Neural cell (in vitro differentiated cells): ENCODE data around the gene UPF1. TPM values are rescaled to one million over a fixed set of nuclear protein-coding genes. Genes with fewer than 3 reads are reported as not detected.

ENCODE experiments used
- H2AFZ ChIP-seq: fragments of 200-600, 300-800 bp; sonication (generic), shearing (Covaris generic); 2 replicates; pipeline ENCODE4 v1.6.0; 2014; ENCODE audit warnings: low read depth, mild to moderate bottlenecking, antibody characterized with exemption, low read length, moderate library complexity
- H3F3A ChIP-seq: fragments of 200-600 bp; shearing (Covaris generic); 2 replicates; pipeline ENCODE4 v1.6.1; 2016; ENCODE audit warnings: mild to moderate bottlenecking, moderate library complexity, mixed read lengths, antibody characterized with exemption, low read length; ENCODE audit not compliant: insufficient read depth, poor library complexity, severe bottlenecking
- H3K27ac ChIP-seq: fragments of 200-600, 300-800 bp; sonication (generic), shearing (Covaris generic); 2 replicates; pipeline ENCODE4 v1.5.1; 2014; ENCODE audit warnings: mild to moderate bottlenecking, low read length, moderate library complexity
- H3K27me3 ChIP-seq: fragments of 300-800, 200-600 bp; sonication (generic), shearing (Covaris generic); 2 replicates; pipeline ENCODE4 v1.6.0; 2014; ENCODE audit warnings: mild to moderate bottlenecking, low read depth, low read length, moderate library complexity; ENCODE audit not compliant: insufficient read depth
- H3K36me3 ChIP-seq: fragments of 300-800, 200-600 bp; sonication (generic), shearing (Covaris generic); 2 replicates; pipeline ENCODE4 v1.5.1; 2014; ENCODE audit warnings: mild to moderate bottlenecking, antibody characterized with exemption, low read length, moderate library complexity; ENCODE audit not compliant: insufficient read depth
- H3K4me2 ChIP-seq: fragments of 300-800, 200-600 bp; sonication (generic), shearing (Covaris generic); 2 replicates; pipeline ENCODE4 v1.6.0; 2014; ENCODE audit warnings: mild to moderate bottlenecking, low read length
- H3K4me3 ChIP-seq: fragments of 300-800, 200-600 bp; sonication (generic), shearing (Covaris generic); 2 replicates; pipeline ENCODE4 v1.5.1; 2014; ENCODE audit warnings: mild to moderate bottlenecking, low read length, moderate library complexity
- H3K79me2 ChIP-seq: fragments of 200-600 bp; shearing (Covaris generic); replicated peaks from 2 replicates; pipeline ENCODE4 v1.6.0; 2014; ENCODE audit warnings: mild to moderate bottlenecking, low read length, moderate library complexity; ENCODE audit not compliant: insufficient read depth
- H3K9ac ChIP-seq: fragments of 300-800, 200-600 bp; sonication (generic), shearing (Covaris generic); 2 replicates; pipeline ENCODE4 v1.6.1; 2016; ENCODE audit warnings: mild to moderate bottlenecking, low read length, mixed read lengths
- H3K9me2 ChIP-seq: fragments of 200-600 bp; shearing (Covaris generic); 2 replicates; pipeline ENCODE4 v1.6.1; 2016; ENCODE audit warnings: mild to moderate bottlenecking, low read length, mixed read lengths; ENCODE audit not compliant: insufficient read depth
- H3K9me3 ChIP-seq: fragments of 200-600, 300-800 bp; sonication (generic), shearing (Covaris generic); 2 replicates; pipeline ENCODE4 v1.6.1; 2016; ENCODE audit warnings: mild to moderate bottlenecking, mixed run types, low read length, moderate library complexity, mixed read lengths
- H4K20me1 ChIP-seq: fragments of 200-600 bp; shearing (Covaris generic); 2 replicates; pipeline ENCODE4 v1.6.1; 2016; ENCODE audit warnings: mild to moderate bottlenecking, mixed run types; ENCODE audit not compliant: insufficient read depth
- EP300 ChIP-seq: fragments of 450-650 bp; conservative IDR thresholded peaks from 2 replicates; pipeline ENCODE4 v1.6.1; 2014; ENCODE audit warnings: antibody characterized with exemption, mild to moderate bottlenecking, moderate library complexity; ENCODE audit not compliant: poor library complexity, severe bottlenecking
- EZH2 ChIP-seq: fragments of 200-600, 300-800 bp; shearing (Covaris generic), sonication (generic); IDR thresholded peaks from 2 replicates; pipeline ENCODE4 v1.6.1; 2014; ENCODE audit warnings: antibody characterized with exemption, low read length, borderline replicate concordance, mild to moderate bottlenecking; ENCODE audit not compliant: insufficient read depth, poor library complexity, severe bottlenecking
- MXI1 ChIP-seq: fragments of 450-650 bp; conservative IDR thresholded peaks from 2 replicates; pipeline ENCODE4 v1.6.1; 2014; ENCODE audit warnings: antibody characterized with exemption, mild to moderate bottlenecking; ENCODE audit not compliant: poor library complexity, severe bottlenecking
- POLR2AphosphoS5 ChIP-seq: IDR thresholded peaks from 2 replicates; pipeline ENCODE4 v1.6.1; 2012
- RAD21 ChIP-seq: fragments of 450-650 bp; conservative IDR thresholded peaks from 2 replicates; pipeline ENCODE4 v1.6.1; 2014; ENCODE audit warnings: antibody characterized with exemption, mild to moderate bottlenecking, moderate library complexity
- SMC3 ChIP-seq: fragments of 450-650 bp; conservative IDR thresholded peaks from 2 replicates; pipeline ENCODE4 v1.6.1; 2014; ENCODE audit warnings: antibody characterized with exemption, mild to moderate bottlenecking, moderate library complexity; ENCODE audit not compliant: poor library complexity
- TAF1 ChIP-seq: IDR thresholded peaks from 2 replicates; pipeline ENCODE4 v1.6.1; 2012; ENCODE audit warnings: low read depth
- polyA plus RNA-seq: library from polyadenylated mRNA; depleted of rRNA; stranded (reverse); fragments of >200 nt; gene quantifications from 2 replicates; pipeline ENCODE4 v1.2.3, GENCODE V29; 2014
- TF ChIP-seq, protein P1 (sequence below): fragments of 450-650 bp; IDR thresholded peaks from 2 replicates; pipeline ENCODE4 v1.5.1; 2014; ENCODE audit warnings: antibody characterized with exemption, mild to moderate bottlenecking, moderate library complexity; ENCODE audit not compliant: poor library complexity, severe bottlenecking
- TF ChIP-seq, protein P2 (sequence below): IDR thresholded peaks from 2 replicates; pipeline ENCODE4 v1.6.1; 2012; ENCODE audit warnings: borderline replicate concordance

Gene UPF1
- polyA plus RNA-seq, 1 donor from 2014 or later: 39.3 TPM

DNA sequence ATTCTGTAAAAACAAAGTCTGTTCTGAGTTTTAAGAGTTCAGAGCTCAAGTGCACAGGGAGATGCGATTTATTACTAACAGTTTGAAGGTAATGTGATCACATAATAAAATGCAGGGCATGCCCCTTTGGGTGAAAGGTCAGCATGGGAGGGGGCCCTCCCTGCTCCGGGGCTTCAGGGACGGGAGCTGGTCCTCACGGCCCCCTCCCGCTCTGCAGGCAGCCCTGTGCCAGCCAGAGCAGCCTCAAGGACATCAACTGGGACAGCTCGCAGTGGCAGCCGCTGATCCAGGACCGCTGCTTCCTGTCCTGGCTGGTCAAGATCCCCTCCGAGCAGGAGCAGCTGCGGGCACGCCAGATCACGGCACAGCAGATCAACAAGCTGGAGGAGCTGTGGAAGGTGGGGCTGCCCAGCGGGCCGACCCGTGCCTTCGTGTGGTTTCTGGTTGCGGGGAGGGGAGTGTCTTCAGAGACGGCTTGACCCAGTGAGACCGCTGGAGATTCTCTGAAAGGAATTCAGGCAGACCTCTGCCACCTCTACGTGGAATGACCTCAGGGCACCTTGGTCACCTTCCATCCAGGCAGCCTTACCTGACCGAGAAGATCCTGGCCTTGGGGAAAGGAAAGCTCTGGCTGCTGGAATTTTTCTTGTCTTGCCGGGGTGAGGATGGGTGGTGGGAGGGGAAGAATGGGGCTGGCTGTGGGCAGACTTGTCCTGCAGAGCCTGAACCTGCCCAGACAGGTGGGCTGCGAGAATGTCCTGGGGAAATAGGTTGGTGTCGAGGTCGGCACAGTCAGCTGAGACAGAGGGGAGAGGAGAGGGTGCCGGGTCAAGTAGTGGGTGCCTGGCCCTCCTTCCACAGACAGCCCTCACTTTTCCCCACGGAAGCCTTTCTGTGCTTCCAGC lies 19.0 kb downstream of the UPF1 start:
- H3K9me3 ChIP-seq: no peaks in the 10 kb centered on the region
- H3K4me2 ChIP-seq: no peak overlapping the region
- H3K36me3 ChIP-seq: no peaks in the 10 kb centered on the region
- no peak for TF ChIP-seq EP300
- TF ChIP-seq, protein P1, sequence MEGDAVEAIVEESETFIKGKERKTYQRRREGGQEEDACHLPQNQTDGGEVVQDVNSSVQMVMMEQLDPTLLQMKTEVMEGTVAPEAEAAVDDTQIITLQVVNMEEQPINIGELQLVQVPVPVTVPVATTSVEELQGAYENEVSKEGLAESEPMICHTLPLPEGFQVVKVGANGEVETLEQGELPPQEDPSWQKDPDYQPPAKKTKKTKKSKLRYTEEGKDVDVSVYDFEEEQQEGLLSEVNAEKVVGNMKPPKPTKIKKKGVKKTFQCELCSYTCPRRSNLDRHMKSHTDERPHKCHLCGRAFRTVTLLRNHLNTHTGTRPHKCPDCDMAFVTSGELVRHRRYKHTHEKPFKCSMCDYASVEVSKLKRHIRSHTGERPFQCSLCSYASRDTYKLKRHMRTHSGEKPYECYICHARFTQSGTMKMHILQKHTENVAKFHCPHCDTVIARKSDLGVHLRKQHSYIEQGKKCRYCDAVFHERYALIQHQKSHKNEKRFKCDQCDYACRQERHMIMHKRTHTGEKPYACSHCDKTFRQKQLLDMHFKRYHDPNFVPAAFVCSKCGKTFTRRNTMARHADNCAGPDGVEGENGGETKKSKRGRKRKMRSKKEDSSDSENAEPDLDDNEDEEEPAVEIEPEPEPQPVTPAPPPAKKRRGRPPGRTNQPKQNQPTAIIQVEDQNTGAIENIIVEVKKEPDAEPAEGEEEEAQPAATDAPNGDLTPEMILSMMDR: no peak
- no peak for TF ChIP-seq RAD21
- no peak for TF ChIP-seq EZH2
- no peak overlapping the region for H3K9ac ChIP-seq
- no peak overlapping the region for H3K4me3 ChIP-seq
- H2AFZ ChIP-seq: no peak overlapping the region
- no peaks in the 10 kb centered on the region for H3K9me2 ChIP-seq
- H3K27ac ChIP-seq: no peak overlapping the region
- H4K20me1 ChIP-seq: peaks cover 3% of the 10 kb centered on the region
- H3K27me3 ChIP-seq: no peaks in the 10 kb centered on the region
- H3F3A ChIP-seq: no peaks in the 10 kb centered on the region
- H3K79me2 ChIP-seq: peaks cover 10% of the 10 kb centered on the region

DNA sequence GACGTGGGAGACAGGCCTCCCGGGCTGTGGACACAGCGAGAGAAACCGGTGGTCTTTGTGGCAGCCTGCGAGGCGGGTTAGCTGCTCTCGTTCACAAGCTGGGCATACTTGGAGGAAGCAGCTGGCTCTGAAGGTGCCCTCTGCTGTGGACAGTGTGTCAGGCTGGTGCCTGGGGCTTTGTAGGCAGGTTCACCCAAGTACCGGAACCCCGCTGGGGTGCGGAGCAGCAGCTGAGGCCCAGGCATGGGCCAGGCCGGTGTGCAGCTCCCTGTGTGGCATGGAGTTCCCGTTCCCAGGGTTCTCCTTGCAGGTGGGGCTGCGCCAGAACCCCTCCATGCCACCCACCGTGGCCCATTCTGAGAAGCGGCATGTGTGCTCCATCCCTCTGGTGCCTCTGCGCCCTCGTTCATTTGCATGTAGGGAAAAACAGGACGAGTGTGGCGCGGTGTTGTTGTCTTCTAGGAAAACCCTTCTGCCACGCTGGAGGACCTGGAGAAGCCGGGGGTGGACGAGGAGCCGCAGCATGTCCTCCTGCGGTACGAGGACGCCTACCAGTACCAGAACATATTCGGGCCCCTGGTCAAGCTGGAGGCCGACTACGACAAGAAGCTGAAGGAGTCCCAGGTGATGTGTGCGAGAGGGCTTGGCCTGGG lies 20.0 kb downstream of the UPF1 start:
- no peaks in the 10 kb centered on the region for H3K36me3 ChIP-seq
- no peak overlapping the region for H3K4me2 ChIP-seq
- H3K27ac ChIP-seq: no peak overlapping the region
- peaks cover 10% of the 10 kb centered on the region for H3K79me2 ChIP-seq
- H3K27me3 ChIP-seq: no peaks in the 10 kb centered on the region
- H4K20me1 ChIP-seq: no peaks in the 10 kb centered on the region
- no peaks in the 10 kb centered on the region for H3K9me2 ChIP-seq
- H2AFZ ChIP-seq: no peak overlapping the region
- H3K4me3 ChIP-seq: no peak overlapping the region
- no peaks in the 10 kb centered on the region for H3F3A ChIP-seq
- no peaks in the 10 kb centered on the region for H3K9me3 ChIP-seq
- no peak overlapping the region for H3K9ac ChIP-seq
- TF ChIP-seq MXI1: no peak
- no peak for TF ChIP-seq SMC3
- TF ChIP-seq EZH2: no peak
- no peak for TF ChIP-seq POLR2AphosphoS5

- H3K4me2 ChIP-seq: no peak overlapping the region
- H3K36me3 ChIP-seq: no peaks in the 10 kb centered on the region
- no peaks in the 10 kb centered on the region for H3K9me2 ChIP-seq
- no peak overlapping the region for H3K9ac ChIP-seq
- H3K27me3 ChIP-seq: no peaks in the 10 kb centered on the region
- TF ChIP-seq SMC3 (no peak), EP300 (no peak), EZH2 (no peak), RAD21 (no peak), TAF1 (no peak), MXI1 (no peak), POLR2AphosphoS5 (no peak)
- TF ChIP-seq, protein P2, sequence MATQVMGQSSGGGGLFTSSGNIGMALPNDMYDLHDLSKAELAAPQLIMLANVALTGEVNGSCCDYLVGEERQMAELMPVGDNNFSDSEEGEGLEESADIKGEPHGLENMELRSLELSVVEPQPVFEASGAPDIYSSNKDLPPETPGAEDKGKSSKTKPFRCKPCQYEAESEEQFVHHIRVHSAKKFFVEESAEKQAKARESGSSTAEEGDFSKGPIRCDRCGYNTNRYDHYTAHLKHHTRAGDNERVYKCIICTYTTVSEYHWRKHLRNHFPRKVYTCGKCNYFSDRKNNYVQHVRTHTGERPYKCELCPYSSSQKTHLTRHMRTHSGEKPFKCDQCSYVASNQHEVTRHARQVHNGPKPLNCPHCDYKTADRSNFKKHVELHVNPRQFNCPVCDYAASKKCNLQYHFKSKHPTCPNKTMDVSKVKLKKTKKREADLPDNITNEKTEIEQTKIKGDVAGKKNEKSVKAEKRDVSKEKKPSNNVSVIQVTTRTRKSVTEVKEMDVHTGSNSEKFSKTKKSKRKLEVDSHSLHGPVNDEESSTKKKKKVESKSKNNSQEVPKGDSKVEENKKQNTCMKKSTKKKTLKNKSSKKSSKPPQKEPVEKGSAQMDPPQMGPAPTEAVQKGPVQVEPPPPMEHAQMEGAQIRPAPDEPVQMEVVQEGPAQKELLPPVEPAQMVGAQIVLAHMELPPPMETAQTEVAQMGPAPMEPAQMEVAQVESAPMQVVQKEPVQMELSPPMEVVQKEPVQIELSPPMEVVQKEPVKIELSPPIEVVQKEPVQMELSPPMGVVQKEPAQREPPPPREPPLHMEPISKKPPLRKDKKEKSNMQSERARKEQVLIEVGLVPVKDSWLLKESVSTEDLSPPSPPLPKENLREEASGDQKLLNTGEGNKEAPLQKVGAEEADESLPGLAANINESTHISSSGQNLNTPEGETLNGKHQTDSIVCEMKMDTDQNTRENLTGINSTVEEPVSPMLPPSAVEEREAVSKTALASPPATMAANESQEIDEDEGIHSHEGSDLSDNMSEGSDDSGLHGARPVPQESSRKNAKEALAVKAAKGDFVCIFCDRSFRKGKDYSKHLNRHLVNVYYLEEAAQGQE: no peak
- no peaks in the 10 kb centered on the region for H4K20me1 ChIP-seq
- H3F3A ChIP-seq: no peaks in the 10 kb centered on the region
- no peak overlapping the region for H3K27ac ChIP-seq
- H3K79me2 ChIP-seq: peaks cover 6% of the 10 kb centered on the region
- H3K9me3 ChIP-seq: no peaks in the 10 kb centered on the region
- H3K4me3 ChIP-seq: no peak overlapping the region
- no peak overlapping the region for H2AFZ ChIP-seq
These were observed 20.9 kb downstream of the UPF1 start for GRCh38 chr19:18852648-18853047.
